DND-41 (cell line): ENCODE results near the gene PRRC1.
"Not testable (repeated sequence)": the region's sequence is repeated elsewhere in the genome, so short reads cannot be mapped to it uniquely, and the experiment has no call there.

ENCODE experiments used
- ATAC-seq: fragments of 200-7000 bp; cut with Tn5 transposase; 3 replicates; pipeline ENCODE4 v1.9.1; 2021; ENCODE audit warnings: low read depth; ENCODE audit not compliant: insufficient read depth
- DNase-seq: peaks from one replicate; pipeline ENCODE4 v3.0.0-alpha.2; 2020
- H2AFZ ChIP-seq: 2 replicates; pipeline ENCODE4 v1.6.0; 2012; ENCODE audit warnings: low read depth, low read length
- H3K27ac ChIP-seq: 2 replicates; pipeline ENCODE4 v1.5.1; 2012; ENCODE audit warnings: low read length, inconsistent platforms
- H3K27me3 ChIP-seq: fragments of 200-600 bp; sonication (generic); 2 replicates; pipeline ENCODE4 v1.6.0; 2012; ENCODE audit warnings: low read length, mild to moderate bottlenecking, inconsistent platforms; ENCODE audit not compliant: insufficient read depth, poor library complexity
- H3K36me3 ChIP-seq: 2 replicates; pipeline ENCODE4 v1.5.1; 2012; ENCODE audit warnings: low read length, inconsistent platforms; ENCODE audit not compliant: insufficient read depth
- H3K4me1 ChIP-seq: 2 replicates; pipeline ENCODE4 v1.5.1; 2012; ENCODE audit warnings: mild to moderate bottlenecking, low read length; ENCODE audit not compliant: insufficient read depth
- H3K4me2 ChIP-seq: 2 replicates; pipeline ENCODE4 v1.6.0; 2012; ENCODE audit warnings: mild to moderate bottlenecking, moderate library complexity, low read length, inconsistent platforms; ENCODE audit not compliant: insufficient read depth
- H3K4me3 ChIP-seq, 2 experiments: fragments of 200-600 bp in 1 of 2; shearing (Covaris generic) in 1 of 2; 2 replicates each; pipeline ENCODE4 v1.5.1; 2012 to 2016; ENCODE audit warnings: inconsistent platforms in 2 of 2, low read length in 2 of 2, mild to moderate bottlenecking in 2 of 2, low read depth in 1 of 2, moderate library complexity in 1 of 2
- H3K79me2 ChIP-seq: 2 replicates; pipeline ENCODE4 v1.6.0; 2012; ENCODE audit warnings: low read length, inconsistent platforms; ENCODE audit not compliant: insufficient read depth
- H3K9ac ChIP-seq: 2 replicates; pipeline ENCODE4 v1.6.0; 2012; ENCODE audit warnings: low read depth, mild to moderate bottlenecking, inconsistent platforms, low read length, moderate library complexity
- H3K9me3 ChIP-seq: 2 replicates; pipeline ENCODE4 v1.5.1; 2012; ENCODE audit warnings: low read length, moderate library complexity, mild to moderate bottlenecking, inconsistent platforms; ENCODE audit not compliant: insufficient read depth, severe bottlenecking
- H4K20me1 ChIP-seq: 2 replicates; pipeline ENCODE4 v1.6.0; 2012; ENCODE audit warnings: low read length; ENCODE audit not compliant: insufficient read depth
- CTCF ChIP-seq: IDR thresholded peaks from 2 replicates; pipeline ENCODE4 v1.5.1; 2012; ENCODE audit warnings: borderline replicate concordance, low read length, moderate library complexity, mild to moderate bottlenecking; ENCODE audit not compliant: poor library complexity, severe bottlenecking; ENCODE audit errors: extremely low read depth
- EZH2 ChIP-seq: IDR thresholded peaks from 3 replicates; pipeline ENCODE4 v1.6.1; 2012; ENCODE audit warnings: borderline replicate concordance, low read depth, mild to moderate bottlenecking, moderate library complexity, low read length, inconsistent platforms; ENCODE audit not compliant: severe bottlenecking

Gene PRRC1

GRCh38 chr5:127525181-127525580 is 7.7 kb downstream of the PRRC1 start:
- peaks cover 35% of the 10 kb centered on the region for H3K79me2 ChIP-seq
- H3K4me3 ChIP-seq, result no peak overlapping the region
- H3K4me1 ChIP-seq, result no peaks in the 10 kb centered on the region
- TF ChIP-seq CTCF (no peak), EZH2 (no peak)
- H3K9ac ChIP-seq, result no peak overlapping the region
- no peaks in the 10 kb centered on the region for H3K27me3 ChIP-seq
- peaks cover 5% of the 10 kb centered on the region for H3K9me3 ChIP-seq
- ATAC-seq (no peak), DNase-seq (no peak)
- no peaks in the 10 kb centered on the region; the same call in 1 of the 2 replicates for H4K20me1 ChIP-seq
- H3K27ac ChIP-seq, result no peak overlapping the region
- H2AFZ ChIP-seq, result no peak overlapping the region
- H3K36me3 ChIP-seq, result peaks cover 75% of the 10 kb centered on the region
- no peak overlapping the region for H3K4me2 ChIP-seq

DNA sequence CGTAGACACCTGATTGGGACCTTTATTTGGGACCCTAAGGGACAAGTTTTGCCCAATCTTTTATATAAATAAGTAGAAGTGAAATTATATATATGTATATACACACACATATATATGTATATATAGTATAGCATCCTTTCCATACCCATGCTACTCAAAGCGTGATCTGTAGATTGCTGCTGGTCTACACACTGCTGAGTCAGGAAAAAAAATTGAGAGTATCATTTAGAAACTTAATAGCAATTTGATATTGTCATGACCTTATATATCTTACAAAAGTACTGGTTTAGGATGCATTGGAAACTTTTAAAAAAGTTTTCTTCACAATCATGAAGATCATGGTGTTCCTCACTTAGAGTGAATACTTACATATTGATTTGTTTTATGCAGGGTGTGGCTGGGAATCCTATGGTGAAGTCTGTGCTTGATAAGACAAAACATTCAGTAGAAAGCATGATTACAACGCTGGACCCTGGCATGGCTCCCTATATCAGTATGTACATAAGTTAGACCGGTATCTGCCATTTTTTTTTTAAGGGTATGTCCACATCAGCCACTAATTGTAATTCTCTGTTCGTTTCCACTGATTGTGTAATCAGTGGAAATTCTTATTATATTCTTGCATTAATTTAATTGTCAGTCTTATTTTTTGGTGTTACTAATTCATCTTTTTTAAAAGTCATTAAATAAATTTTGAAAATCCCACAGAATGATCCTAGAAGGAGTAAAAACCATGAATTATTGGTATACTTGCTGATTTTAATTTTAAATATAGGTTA is 12.7 kb downstream of the PRRC1 start:
- Histone ChIP-seq H3K4me2 (no peak overlapping the region), H3K4me1 (no peaks in the 10 kb centered on the region), H3K27ac (no peak overlapping the region), H3K79me2 (0 out of 2 replicates have a peak, but pooled peaks cover 2% of the 10 kb centered on the region), H3K9me3 (no peaks in the 10 kb centered on the region), H3K27me3 (no peaks in the 10 kb centered on the region), H3K4me3 (no peak overlapping the region), H4K20me1 (no peaks in the 10 kb centered on the region), H2AFZ (no peak overlapping the region), H3K9ac (no peak overlapping the region), H3K36me3 (peaks cover 77% of the 10 kb centered on the region)
- no peak for TF ChIP-seq EZH2
- no peak for TF ChIP-seq CTCF
- DNase-seq (no peak), ATAC-seq (no peak)

- H3K79me2 ChIP-seq, result no peaks in the 10 kb centered on the region
- DNase-seq, result no peak
Measured at GRCh38 chr5:127536687-127537086, 19.2 kb downstream of the PRRC1 start.

DNA sequence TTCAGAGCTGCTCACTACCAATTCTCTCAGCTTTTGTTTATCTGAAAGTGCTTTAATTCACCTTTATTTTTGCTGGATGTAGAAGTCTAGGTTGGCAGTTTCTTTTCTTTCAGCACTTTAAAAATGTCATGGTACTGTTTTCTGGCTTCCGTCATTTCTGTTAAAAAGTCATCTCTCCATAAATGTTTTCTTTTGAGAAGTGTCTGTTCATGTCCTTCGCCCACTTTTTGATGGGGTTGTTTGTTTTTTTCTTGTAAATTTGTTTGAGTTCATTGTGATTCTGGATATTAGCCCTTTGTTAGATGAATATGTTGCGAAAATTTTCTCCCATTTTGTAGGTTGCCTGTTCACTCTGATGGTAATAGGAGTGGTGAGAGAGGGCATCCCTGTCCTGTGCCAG is 23.1 kb downstream of the PRRC1 start:
- H2AFZ ChIP-seq, H3K4me2 ChIP-seq, ATAC-seq, H3K4me1 ChIP-seq, H3K27ac ChIP-seq, DNase-seq, H3K27me3 ChIP-seq, H3K9me3 ChIP-seq, H3K79me2 ChIP-seq, H3K9ac ChIP-seq, H4K20me1 ChIP-seq, H3K4me3 ChIP-seq: not testable (repeated sequence)
- peaks cover 53% of the 10 kb centered on the region for H3K36me3 ChIP-seq

More at GRCh38 chr5:127536687-127537086, 19.2 kb downstream of the PRRC1 start:
- H3K4me2 ChIP-seq, result no peak overlapping the region
- H4K20me1 ChIP-seq, result no peaks in the 10 kb centered on the region
- H3K9me3 ChIP-seq, result peaks cover 3% of the 10 kb centered on the region
- no peak overlapping the region for H3K9ac ChIP-seq
- H3K4me1 ChIP-seq, result no peaks in the 10 kb centered on the region
- H3K4me3 ChIP-seq, result no peak overlapping the region
- no peak overlapping the region for H3K27ac ChIP-seq
- TF ChIP-seq CTCF, result peak; percentile 35
- no peak for TF ChIP-seq EZH2
- peaks cover 80% of the 10 kb centered on the region for H3K36me3 ChIP-seq
- no peaks in the 10 kb centered on the region for H3K27me3 ChIP-seq
- no peak overlapping the region for H2AFZ ChIP-seq
- no peak for ATAC-seq

DNA sequence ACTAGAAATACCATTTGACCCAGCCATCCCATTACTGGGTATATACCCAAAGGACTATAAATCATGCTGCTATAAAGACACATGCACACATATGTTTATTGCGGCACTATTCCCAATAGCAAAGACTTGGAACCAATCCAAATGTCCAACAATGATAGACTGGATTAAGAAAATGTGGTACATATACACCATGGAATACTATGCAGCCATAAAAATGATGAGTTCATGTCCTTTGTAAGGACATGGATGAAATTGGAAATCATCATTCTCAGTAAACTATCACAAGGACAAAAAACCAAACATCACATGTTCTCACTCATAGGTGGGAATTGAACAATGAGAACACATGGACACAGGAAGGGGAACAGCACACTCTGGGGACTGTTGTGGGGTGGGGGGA is 27.8 kb downstream of the PRRC1 start:
- not testable (repeated sequence) for H4K20me1 ChIP-seq, H3K9ac ChIP-seq, H3K79me2 ChIP-seq, H3K9me3 ChIP-seq, DNase-seq, ATAC-seq, H3K4me2 ChIP-seq, H3K27ac ChIP-seq, H3K4me1 ChIP-seq, H3K4me3 ChIP-seq, H3K27me3 ChIP-seq, H2AFZ ChIP-seq
- peaks cover 35% of the 10 kb centered on the region for H3K36me3 ChIP-seq
